ENCODE data around the gene CACNG4.

The CACNG4 gene

GRCh38 chr17:66987059-66987616, 22.6 kb downstream of the CACNG4 start:
- DNase-seq (ENCODE audit: extremely low read depth, low read depth): no peak
- no peak for TF ChIP-seq CTCF (IDR thresholded peaks at IDR 0.05; ENCODE audit: low read depth, low read length)

GRCh38 chr17:66988069-66988798, 23.7 kb downstream of the CACNG4 start:
- no peak for TF ChIP-seq CTCF (IDR thresholded peaks at IDR 0.05; ENCODE audit: low read depth, low read length)
- no peak for DNase-seq (ENCODE audit: extremely low read depth, low read depth)

- no peak for TF ChIP-seq CTCF (IDR thresholded peaks at IDR 0.05; ENCODE audit: low read depth, low read length)
- no peak for DNase-seq (ENCODE audit: extremely low read depth, low read depth)
Observed at GRCh38 chr17:66989076-66989475, 24.6 kb downstream of the CACNG4 start.

GRCh38 chr17:66989579-66989978, 25.1 kb downstream of the CACNG4 start:
- no peak for TF ChIP-seq CTCF (IDR thresholded peaks at IDR 0.05; ENCODE audit: low read depth, low read length)
- no peak for DNase-seq (ENCODE audit: extremely low read depth, low read depth)

GRCh38 chr17:66990047-66990446, 25.5 kb downstream of the CACNG4 start:
- DNase-seq (ENCODE audit: extremely low read depth, low read depth): no peak
- no peak for TF ChIP-seq CTCF (IDR thresholded peaks at IDR 0.05; ENCODE audit: low read depth, low read length)

- TF ChIP-seq CTCF (IDR thresholded peaks at IDR 0.05; ENCODE audit: low read depth, low read length): no peak
- no peak for DNase-seq (ENCODE audit: extremely low read depth, low read depth)
Observed at GRCh38 chr17:66992911-66993442, 28.5 kb downstream of the CACNG4 start.

- DNase-seq (ENCODE audit: extremely low read depth, low read depth): no peak
- no peak for TF ChIP-seq CTCF (IDR thresholded peaks at IDR 0.05; ENCODE audit: low read depth, low read length)
Observed at GRCh38 chr17:66994361-66994760, 29.9 kb downstream of the CACNG4 start.
